ENCODE measurements around the gene SOAT2. TPM values are rescaled to one million over a fixed set of nuclear protein-coding genes. Genes with fewer than 3 reads are reported as not detected.

SOAT2 gene
- total RNA-seq, 1 experiment from 2014 or later, result not detected

- peaks cover 35% of the 10 kb centered on the region for H3K36me3 ChIP-seq
- H3K27me3 ChIP-seq, result no peaks in the 10 kb centered on the region
- DNase-seq, result peak; percentile 62
- no peaks in the 10 kb centered on the region for H3K9me3 ChIP-seq
- H3K4me3 ChIP-seq, result no peak overlapping the region
These were observed 39.3 kb upstream of the SOAT2 start for GRCh38 chr12:53063708-53064612.

GRCh38 chr12:53064613-53065436 lies 38.5 kb upstream of the SOAT2 start:
- Histone ChIP-seq H3K4me3 (no peak overlapping the region), H3K27me3 (no peaks in the 10 kb centered on the region), H3K9me3 (no peaks in the 10 kb centered on the region), H3K36me3 (peaks cover 35% of the 10 kb centered on the region)
- DNase-seq, result no peak

DNA sequence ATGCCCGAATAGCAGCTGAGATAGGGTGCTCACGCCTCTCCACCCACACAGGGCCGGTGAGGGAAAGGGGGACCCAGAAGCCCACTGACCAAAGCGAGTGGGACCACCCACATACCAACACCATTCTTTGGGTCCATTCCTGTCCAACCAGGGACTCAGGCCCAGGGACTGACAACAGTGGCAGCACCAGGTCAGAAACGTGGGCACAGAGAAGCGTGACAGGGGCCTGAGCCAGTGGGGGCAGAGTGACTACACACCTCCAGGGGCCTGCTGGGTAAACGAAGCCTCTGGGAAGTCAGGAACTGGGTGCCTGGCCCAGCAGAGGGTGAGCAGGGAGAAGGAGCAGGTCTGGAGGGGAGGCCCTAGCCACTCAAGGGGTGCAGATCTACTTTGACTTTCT lies 37.8 kb upstream of the SOAT2 start:
- Histone ChIP-seq H3K36me3 (peaks cover 39% of the 10 kb centered on the region), H3K9me3 (no peaks in the 10 kb centered on the region), H3K4me3 (no peak overlapping the region), H3K27me3 (no peaks in the 10 kb centered on the region)
- DNase-seq, result no peak

DNA sequence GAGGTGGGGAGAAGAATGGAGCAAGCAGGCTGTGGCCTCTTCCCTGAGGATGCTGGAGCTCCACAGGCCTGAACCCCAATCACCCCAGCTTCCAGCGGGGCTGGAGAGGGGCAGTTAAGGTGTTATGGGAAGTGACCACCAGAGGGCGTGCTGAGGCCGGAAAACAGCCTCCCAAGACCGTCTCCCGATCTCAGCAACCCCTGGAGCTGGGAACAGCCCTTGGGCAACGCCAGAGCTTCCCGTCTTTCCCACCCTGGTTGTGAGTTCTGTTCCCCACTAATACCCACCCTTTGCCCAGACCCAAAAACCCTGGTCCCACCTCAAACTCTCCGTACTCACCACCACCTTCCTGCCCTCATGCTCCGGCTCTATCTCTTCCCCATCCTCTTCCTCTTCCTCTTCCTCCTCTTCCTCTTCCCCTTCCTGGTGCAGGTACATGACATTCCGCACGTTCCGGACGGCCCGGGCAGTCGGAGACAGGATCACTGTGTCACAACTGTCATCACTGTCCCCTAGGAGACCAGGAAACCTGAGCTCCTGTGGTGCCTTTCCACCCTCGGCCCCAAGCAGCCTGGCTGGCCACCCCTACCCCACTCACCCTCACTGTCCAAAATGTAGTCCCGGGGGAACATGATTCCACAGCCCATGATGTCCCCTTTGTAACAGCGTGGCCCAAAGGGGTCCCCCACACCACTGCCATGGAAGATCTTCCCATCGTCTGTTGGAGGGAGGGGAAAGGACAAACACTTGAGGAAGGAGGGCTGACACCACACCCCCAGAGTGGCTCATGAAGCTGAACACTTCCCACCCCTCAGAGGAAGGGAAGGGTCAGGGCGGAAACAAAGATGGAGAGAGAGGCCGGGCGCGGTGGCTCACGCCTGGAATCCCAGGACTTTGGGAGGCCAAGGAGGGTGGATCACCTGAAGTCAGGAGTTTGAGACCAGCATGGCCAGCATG lies 37.0 kb upstream of the SOAT2 start:
- H3K9me3 ChIP-seq, result no peaks in the 10 kb centered on the region
- no peak overlapping the region for H3K4me3 ChIP-seq
- peak; percentile 73 for DNase-seq
- no peaks in the 10 kb centered on the region for H3K27me3 ChIP-seq
- peaks cover 33% of the 10 kb centered on the region for H3K36me3 ChIP-seq

DNA sequence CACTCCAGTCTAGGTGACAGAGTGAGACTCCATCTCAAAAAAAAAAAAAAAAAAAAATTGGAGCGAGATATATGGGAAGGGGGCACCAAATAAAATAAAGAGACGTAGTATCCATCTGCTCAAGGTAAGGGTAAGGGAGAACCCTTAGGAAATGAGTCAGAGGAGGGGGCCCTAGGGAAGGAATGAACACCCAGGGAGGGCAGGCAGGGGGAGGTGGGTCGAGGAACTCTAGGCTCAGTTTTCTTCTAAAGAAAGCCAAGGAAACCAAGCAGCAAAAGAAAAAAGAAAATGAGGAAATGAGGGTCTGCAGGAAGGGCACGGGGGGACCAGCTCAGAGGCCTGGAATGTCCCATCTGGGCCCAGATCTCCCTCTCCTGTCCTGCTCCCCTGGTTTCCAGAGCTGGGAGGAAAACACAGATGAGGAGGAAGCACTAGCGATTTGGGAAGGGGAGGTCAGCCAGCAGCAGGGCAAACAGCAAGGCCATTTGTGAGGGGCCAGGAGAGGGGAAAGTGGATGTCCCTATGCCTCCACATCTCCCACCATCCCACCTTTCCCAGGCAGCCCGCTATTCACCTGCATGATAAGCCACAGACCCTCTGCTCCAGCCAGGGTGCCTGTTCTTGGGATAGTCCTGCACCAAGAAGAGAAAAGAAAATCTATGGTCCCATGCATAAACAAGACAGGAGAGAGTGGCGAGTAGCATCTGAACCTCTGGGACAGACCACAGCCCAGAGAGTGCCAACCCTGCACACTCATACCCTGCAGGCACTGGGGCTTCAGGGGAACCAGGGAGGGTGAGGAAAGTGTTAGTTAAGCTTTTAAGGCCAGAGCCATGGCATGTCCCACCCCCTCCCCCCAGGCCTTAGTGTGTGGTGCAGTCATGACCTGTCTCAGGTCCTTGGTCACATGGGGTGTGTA lies 36.0 kb upstream of the SOAT2 start:
- Histone ChIP-seq H3K36me3 (peaks cover 31% of the 10 kb centered on the region), H3K9me3 (no peaks in the 10 kb centered on the region), H3K27me3 (no peaks in the 10 kb centered on the region), H3K4me3 (no peak overlapping the region)
- DNase-seq, result no peak

DNA sequence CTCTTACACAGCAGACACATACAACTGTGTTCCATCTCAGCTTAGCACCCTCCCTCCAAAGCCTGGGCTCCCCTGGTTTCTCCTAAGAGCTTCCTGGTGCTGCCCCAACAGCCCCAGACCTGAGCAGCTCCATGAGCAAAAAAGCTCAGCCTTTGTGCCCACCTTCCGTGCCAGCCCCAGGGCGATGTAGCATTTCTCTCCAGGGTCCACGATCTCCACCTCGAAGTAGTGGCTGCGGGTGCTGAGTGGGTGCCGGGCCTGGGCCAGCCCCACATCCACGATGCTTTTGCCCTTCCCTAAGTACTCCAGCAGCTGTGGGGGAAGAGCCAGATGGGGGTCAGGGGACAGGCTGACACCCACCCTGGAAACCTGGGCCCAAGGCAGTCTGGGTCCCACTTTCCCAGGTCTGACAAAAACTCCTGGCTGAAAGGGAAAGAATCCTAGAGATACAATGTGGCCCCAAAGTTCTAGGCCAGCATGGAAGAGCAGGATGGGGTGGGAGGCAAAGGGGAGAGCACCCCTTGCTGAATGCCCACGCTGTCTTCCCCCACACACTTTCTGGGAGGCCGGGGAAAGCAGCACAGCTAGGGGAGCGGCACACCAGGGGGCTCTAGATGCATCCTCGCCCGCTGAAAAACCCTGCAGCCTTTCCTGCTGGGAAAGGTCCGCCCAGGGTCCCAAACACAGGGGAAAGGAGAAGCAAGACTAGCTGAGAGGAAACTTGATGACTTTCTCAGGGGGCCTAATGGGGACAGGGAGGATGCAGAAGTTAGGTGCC lies 35.1 kb upstream of the SOAT2 start:
- peaks cover 29% of the 10 kb centered on the region for H3K36me3 ChIP-seq
- H3K4me3 ChIP-seq, result no peak overlapping the region
- no peak for DNase-seq
- H3K27me3 ChIP-seq, result no peaks in the 10 kb centered on the region
- H3K9me3 ChIP-seq, result no peaks in the 10 kb centered on the region

DNA sequence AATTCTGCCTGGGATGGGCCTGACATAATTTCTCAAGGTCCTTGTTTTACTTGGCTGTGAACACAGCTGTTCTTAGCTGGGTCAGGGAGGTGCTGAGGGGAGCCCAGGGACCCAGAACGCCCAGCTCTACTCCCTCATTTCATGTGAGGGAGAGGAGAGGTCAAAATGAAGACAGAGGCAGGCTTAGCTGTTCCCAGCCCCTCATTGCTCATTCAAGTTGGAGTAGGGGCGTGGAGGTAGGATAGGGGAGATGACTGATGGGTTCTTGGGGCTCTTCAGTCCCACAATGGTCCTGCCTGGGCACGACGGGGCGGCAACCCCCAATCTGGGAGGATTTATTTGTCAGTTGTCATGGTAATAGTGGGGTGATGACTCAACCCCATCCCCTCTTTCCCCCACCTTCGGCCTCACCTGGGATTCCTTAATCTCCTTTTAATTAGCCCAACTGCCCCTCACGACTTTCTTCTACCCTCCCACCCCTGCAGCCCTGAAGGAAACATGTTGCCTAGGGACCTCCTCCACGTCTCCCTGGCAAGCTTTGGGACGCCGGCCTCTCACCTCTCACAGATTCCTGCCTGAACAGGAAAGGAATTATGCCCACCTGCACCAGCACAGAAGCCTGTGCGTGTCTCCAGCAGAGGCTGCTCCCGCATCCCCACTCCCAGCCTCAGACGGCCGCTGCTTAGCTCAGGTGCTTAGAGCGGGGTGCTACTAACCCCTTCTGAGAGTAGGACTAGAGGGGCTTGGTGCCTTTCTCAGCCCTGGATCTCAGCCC lies 34.3 kb upstream of the SOAT2 start:
- Histone ChIP-seq H3K27me3 (no peaks in the 10 kb centered on the region), H3K36me3 (peaks cover 25% of the 10 kb centered on the region), H3K4me3 (no peak overlapping the region), H3K9me3 (no peaks in the 10 kb centered on the region)
- no peak for DNase-seq

DNA sequence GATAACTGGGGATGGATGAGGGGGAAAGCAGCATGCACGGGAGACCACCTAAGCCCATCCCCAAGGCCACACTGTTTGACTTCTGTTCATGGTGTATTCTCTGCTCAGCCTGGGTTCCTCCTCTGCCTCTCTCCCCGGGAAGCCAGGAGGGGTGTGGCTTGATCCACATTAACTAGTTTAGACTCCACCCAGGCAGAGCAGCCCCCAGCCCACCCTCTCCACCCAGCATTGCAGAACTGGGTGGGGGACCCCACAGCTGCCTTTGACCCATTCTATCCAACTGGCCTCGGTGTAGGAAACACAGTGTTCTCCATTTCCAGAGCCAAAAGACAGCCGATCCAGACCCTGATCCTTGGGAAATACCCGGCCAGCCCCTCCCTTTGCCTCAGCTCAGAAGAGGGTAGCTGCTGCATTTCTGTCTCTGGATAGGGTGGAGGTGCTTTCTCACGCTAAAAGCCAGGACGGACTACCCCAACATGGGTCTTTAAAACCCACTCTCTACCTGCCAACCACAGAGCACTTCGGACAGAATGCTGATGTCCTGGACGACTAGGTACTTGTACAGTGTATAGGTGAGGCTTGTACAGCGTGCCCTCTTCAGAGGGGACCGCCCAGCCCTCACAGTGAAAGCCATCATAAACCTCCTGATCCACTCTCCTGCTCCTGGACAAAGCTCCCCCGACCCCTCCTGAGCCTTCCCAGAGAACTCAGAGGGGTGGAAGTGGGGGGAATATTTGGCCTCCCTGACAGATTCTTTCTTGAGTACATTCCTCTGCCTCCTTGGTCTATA lies 33.5 kb upstream of the SOAT2 start:
- no peak for DNase-seq
- Histone ChIP-seq H3K36me3 (peaks cover 17% of the 10 kb centered on the region), H3K4me3 (no peak overlapping the region), H3K27me3 (no peaks in the 10 kb centered on the region), H3K9me3 (no peaks in the 10 kb centered on the region)

- H3K27me3 ChIP-seq, result no peaks in the 10 kb centered on the region
- H3K9me3 ChIP-seq, result no peaks in the 10 kb centered on the region
- DNase-seq, result no peak
- peaks cover 11% of the 10 kb centered on the region for H3K36me3 ChIP-seq
- H3K4me3 ChIP-seq, result no peak overlapping the region
These were observed 32.3 kb upstream of the SOAT2 start for GRCh38 chr12:53070877-53071492.

- H3K9me3 ChIP-seq, result no peaks in the 10 kb centered on the region
- peaks cover 10% of the 10 kb centered on the region for H3K36me3 ChIP-seq
- peak; percentile 57 for DNase-seq
- no peaks in the 10 kb centered on the region for H3K27me3 ChIP-seq
- no peak overlapping the region for H3K4me3 ChIP-seq
These were observed 31.4 kb upstream of the SOAT2 start for GRCh38 chr12:53071591-53072551.

GRCh38 chr12:53073881-53074280 lies 29.4 kb upstream of the SOAT2 start:
- Histone ChIP-seq H3K9me3 (no peaks in the 10 kb centered on the region), H3K36me3 (peaks cover 14% of the 10 kb centered on the region), H3K4me3 (no peak overlapping the region), H3K27me3 (no peaks in the 10 kb centered on the region)
- DNase-seq, result no peak

DNA sequence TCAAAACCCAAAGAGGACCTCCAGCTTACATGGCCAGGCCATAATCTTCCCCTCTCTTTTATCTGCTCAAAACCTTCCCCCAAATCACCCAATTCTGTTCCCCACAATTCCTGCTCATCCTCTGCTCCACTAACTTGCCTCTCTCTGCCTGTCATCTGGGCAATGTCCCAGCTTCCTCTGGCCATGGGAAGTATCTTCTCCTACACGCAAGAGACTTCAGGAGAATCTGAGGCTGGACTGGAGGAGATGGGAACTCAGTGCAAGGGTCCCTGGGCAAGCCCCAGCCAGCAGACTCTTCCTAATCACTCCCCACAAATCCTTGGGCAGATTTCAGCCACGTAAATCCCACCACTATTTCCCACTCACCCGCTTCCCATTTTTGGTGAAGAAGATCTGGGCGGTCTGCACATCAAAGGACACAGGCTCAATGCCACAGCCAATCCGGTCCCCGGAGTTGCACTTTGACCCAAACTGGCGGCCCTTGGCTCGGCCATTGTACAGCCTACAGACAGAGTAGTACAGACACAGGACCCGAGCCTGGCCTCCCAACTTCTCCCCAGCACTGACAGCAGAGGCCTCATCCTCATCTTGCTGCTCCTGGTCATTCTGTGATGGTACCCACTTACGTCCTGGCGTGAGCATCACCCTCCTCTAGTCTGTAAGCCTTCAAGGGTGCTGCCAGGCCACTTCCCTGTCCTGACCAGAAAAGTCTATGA lies 28.8 kb upstream of the SOAT2 start:
- no peak for DNase-seq
- Histone ChIP-seq H3K36me3 (peaks cover 14% of the 10 kb centered on the region), H3K27me3 (no peaks in the 10 kb centered on the region), H3K4me3 (no peak overlapping the region), H3K9me3 (no peaks in the 10 kb centered on the region)

Measured in MG63 (cell line).